Measurements from ENCODE around the gene MAP3K6. TPM values are rescaled to one million over a fixed set of nuclear protein-coding genes. Genes with fewer than 3 reads are reported as not detected.

Gene MAP3K6
- total and polyA plus RNA-seq, 9 donors, result 5.1 to 45.9 (median 16.6) TPM

GRCh38 chr1:27380224-27380623, 13.5 kb upstream of the MAP3K6 start:
- Histone ChIP-seq H3K27me3 (no peaks in the 10 kb centered on the region), H3K27ac (no peak overlapping the region), H3K36me3 (no peaks in the 10 kb centered on the region), H3K4me3 (no peak overlapping the region), H3K4me1 (ENCODE audit: insufficient read depth) (no peaks in the 10 kb centered on the region), H3K9me3 (no peaks in the 10 kb centered on the region)
- TF ChIP-seq EP300 (IDR thresholded peaks at IDR 0.05), result no peak
- no peak for TF ChIP-seq CTCF (IDR thresholded peaks at IDR 0.05)
- no peak for TF ChIP-seq POLR2A (IDR thresholded peaks at IDR 0.05)
- 85 to 96% (median 90%) methylated on average over 4 of the region's 4 CpGs for WGBS, 3 donors
- no peak for DNase-seq
- intact Hi-C loops (cut with DNase I), result no loop called here

GRCh38 chr1:27379564-27380122, 12.9 kb upstream of the MAP3K6 start:
- DNase-seq, result no peak
- no peak for TF ChIP-seq EP300 (IDR thresholded peaks at IDR 0.05)
- Histone ChIP-seq H3K9me3 (no peaks in the 10 kb centered on the region), H3K36me3 (no peaks in the 10 kb centered on the region), H3K4me1 (ENCODE audit: insufficient read depth) (no peaks in the 10 kb centered on the region), H3K27me3 (no peaks in the 10 kb centered on the region), H3K27ac (no peak overlapping the region), H3K4me3 (no peak overlapping the region)
- intact Hi-C loops (cut with DNase I), result no loop called here
- 88 to 96% (median 93%) methylated on average over 11 of the region's 11 CpGs for WGBS, 3 donors

GRCh38 chr1:27377760-27378495, 11.2 kb upstream of the MAP3K6 start:
- no peak for DNase-seq
- Histone ChIP-seq H3K4me1 (ENCODE audit: insufficient read depth) (no peaks in the 10 kb centered on the region), H3K4me3 (no peak overlapping the region), H3K9me3 (no peaks in the 10 kb centered on the region), H3K36me3 (no peaks in the 10 kb centered on the region), H3K27me3 (no peaks in the 10 kb centered on the region), H3K27ac (no peak overlapping the region)
- WGBS, 3 donors, result 33 to 40% (median 39%) methylated on average over 12 of the region's 12 CpGs
- TF ChIP-seq POLR2A (IDR thresholded peaks at IDR 0.05) (no peak), CTCF (IDR thresholded peaks at IDR 0.05) (no peak), EP300 (IDR thresholded peaks at IDR 0.05) (no peak)
- intact Hi-C loops (cut with DNase I), result no loop called here

- WGBS, 3 donors, result 69 to 81% (median 80%) methylated on average over 4 of the region's 4 CpGs
- H3K9me3 ChIP-seq, result no peaks in the 10 kb centered on the region
- H3K27me3 ChIP-seq, result no peaks in the 10 kb centered on the region
- H3K36me3 ChIP-seq, result no peaks in the 10 kb centered on the region
- H3K4me1 ChIP-seq (ENCODE audit: insufficient read depth), result no peaks in the 10 kb centered on the region
- no peak within 1 kb of the TSS for H3K27ac ChIP-seq
- intact Hi-C loops (cut with DNase I), result no loop called here
- DNase-seq, result no peak
- no peak within 1 kb of the TSS for H3K4me3 ChIP-seq
- TF ChIP-seq EP300 (IDR thresholded peaks at IDR 0.05), result no peak
- TF ChIP-seq POLR2A (IDR thresholded peaks at IDR 0.05), result no peak
- TF ChIP-seq CTCF (IDR thresholded peaks at IDR 0.05), result no peak
These were observed 7.8 kb upstream of the MAP3K6 start, which contains the start of gene FCN3 for GRCh38 chr1:27374362-27375086. Gene FCN3 (minus strand): TSS chr1:27374824. CDS start chr1:27374818, 6 bp downstream.

All from ovary (tissue), 9 donors.